DND-41 (cell line): Measurements from ENCODE around the gene PTPN12.

Source experiments
- ATAC-seq: fragments of 200-7000 bp; cut with Tn5 transposase; 3 replicates; pipeline ENCODE4 v1.9.1; 2021; ENCODE audit warnings: low read depth; ENCODE audit not compliant: insufficient read depth
- DNase-seq: peaks from one replicate; pipeline ENCODE4 v3.0.0-alpha.2; 2020
- H2AFZ ChIP-seq: 2 replicates; pipeline ENCODE4 v1.6.0; 2012; ENCODE audit warnings: low read depth, low read length
- H3K27ac ChIP-seq: 2 replicates; pipeline ENCODE4 v1.5.1; 2012; ENCODE audit warnings: low read length, inconsistent platforms
- H3K27me3 ChIP-seq: fragments of 200-600 bp; sonication (generic); 2 replicates; pipeline ENCODE4 v1.6.0; 2012; ENCODE audit warnings: low read length, mild to moderate bottlenecking, inconsistent platforms; ENCODE audit not compliant: insufficient read depth, poor library complexity
- H3K36me3 ChIP-seq: 2 replicates; pipeline ENCODE4 v1.5.1; 2012; ENCODE audit warnings: low read length, inconsistent platforms; ENCODE audit not compliant: insufficient read depth
- H3K4me1 ChIP-seq: 2 replicates; pipeline ENCODE4 v1.5.1; 2012; ENCODE audit warnings: mild to moderate bottlenecking, low read length; ENCODE audit not compliant: insufficient read depth
- H3K4me2 ChIP-seq: 2 replicates; pipeline ENCODE4 v1.6.0; 2012; ENCODE audit warnings: mild to moderate bottlenecking, moderate library complexity, low read length, inconsistent platforms; ENCODE audit not compliant: insufficient read depth
- H3K4me3 ChIP-seq, 2 experiments: fragments of 200-600 bp in 1 of 2; shearing (Covaris generic) in 1 of 2; 2 replicates each; pipeline ENCODE4 v1.5.1; 2012 to 2016; ENCODE audit warnings: inconsistent platforms in 2 of 2, low read length in 2 of 2, mild to moderate bottlenecking in 2 of 2, low read depth in 1 of 2, moderate library complexity in 1 of 2
- H3K79me2 ChIP-seq: 2 replicates; pipeline ENCODE4 v1.6.0; 2012; ENCODE audit warnings: low read length, inconsistent platforms; ENCODE audit not compliant: insufficient read depth
- H3K9ac ChIP-seq: 2 replicates; pipeline ENCODE4 v1.6.0; 2012; ENCODE audit warnings: low read depth, mild to moderate bottlenecking, inconsistent platforms, low read length, moderate library complexity
- H3K9me3 ChIP-seq: 2 replicates; pipeline ENCODE4 v1.5.1; 2012; ENCODE audit warnings: low read length, moderate library complexity, mild to moderate bottlenecking, inconsistent platforms; ENCODE audit not compliant: insufficient read depth, severe bottlenecking
- H4K20me1 ChIP-seq: 2 replicates; pipeline ENCODE4 v1.6.0; 2012; ENCODE audit warnings: low read length; ENCODE audit not compliant: insufficient read depth
- EZH2 ChIP-seq: IDR thresholded peaks from 3 replicates; pipeline ENCODE4 v1.6.1; 2012; ENCODE audit warnings: borderline replicate concordance, low read depth, mild to moderate bottlenecking, moderate library complexity, low read length, inconsistent platforms; ENCODE audit not compliant: severe bottlenecking
- TF ChIP-seq, protein P1 (sequence below): IDR thresholded peaks from 2 replicates; pipeline ENCODE4 v1.5.1; 2012; ENCODE audit warnings: borderline replicate concordance, low read length, moderate library complexity, mild to moderate bottlenecking; ENCODE audit not compliant: poor library complexity, severe bottlenecking; ENCODE audit errors: extremely low read depth

Gene PTPN12

GRCh38 chr7:77662869-77663268 lies 125.8 kb downstream of the PTPN12 start:
- no peaks in the 10 kb centered on the region for H3K4me1 ChIP-seq
- H3K9ac ChIP-seq = no peak overlapping the region
- H3K9me3 ChIP-seq = no peaks in the 10 kb centered on the region
- H3K36me3 ChIP-seq = no peaks in the 10 kb centered on the region
- no peaks in the 10 kb centered on the region for H3K79me2 ChIP-seq
- H3K27ac ChIP-seq = no peak overlapping the region
- H3K4me2 ChIP-seq = no peak overlapping the region
- TF ChIP-seq, protein P1, sequence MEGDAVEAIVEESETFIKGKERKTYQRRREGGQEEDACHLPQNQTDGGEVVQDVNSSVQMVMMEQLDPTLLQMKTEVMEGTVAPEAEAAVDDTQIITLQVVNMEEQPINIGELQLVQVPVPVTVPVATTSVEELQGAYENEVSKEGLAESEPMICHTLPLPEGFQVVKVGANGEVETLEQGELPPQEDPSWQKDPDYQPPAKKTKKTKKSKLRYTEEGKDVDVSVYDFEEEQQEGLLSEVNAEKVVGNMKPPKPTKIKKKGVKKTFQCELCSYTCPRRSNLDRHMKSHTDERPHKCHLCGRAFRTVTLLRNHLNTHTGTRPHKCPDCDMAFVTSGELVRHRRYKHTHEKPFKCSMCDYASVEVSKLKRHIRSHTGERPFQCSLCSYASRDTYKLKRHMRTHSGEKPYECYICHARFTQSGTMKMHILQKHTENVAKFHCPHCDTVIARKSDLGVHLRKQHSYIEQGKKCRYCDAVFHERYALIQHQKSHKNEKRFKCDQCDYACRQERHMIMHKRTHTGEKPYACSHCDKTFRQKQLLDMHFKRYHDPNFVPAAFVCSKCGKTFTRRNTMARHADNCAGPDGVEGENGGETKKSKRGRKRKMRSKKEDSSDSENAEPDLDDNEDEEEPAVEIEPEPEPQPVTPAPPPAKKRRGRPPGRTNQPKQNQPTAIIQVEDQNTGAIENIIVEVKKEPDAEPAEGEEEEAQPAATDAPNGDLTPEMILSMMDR = no peak
- TF ChIP-seq EZH2 = no peak
- H2AFZ ChIP-seq = no peak overlapping the region
- H3K27me3 ChIP-seq = no peaks in the 10 kb centered on the region
- DNase-seq = no peak
- H4K20me1 ChIP-seq = no peaks in the 10 kb centered on the region
- no peak for ATAC-seq
- H3K4me3 ChIP-seq = no peak overlapping the region

DNA sequence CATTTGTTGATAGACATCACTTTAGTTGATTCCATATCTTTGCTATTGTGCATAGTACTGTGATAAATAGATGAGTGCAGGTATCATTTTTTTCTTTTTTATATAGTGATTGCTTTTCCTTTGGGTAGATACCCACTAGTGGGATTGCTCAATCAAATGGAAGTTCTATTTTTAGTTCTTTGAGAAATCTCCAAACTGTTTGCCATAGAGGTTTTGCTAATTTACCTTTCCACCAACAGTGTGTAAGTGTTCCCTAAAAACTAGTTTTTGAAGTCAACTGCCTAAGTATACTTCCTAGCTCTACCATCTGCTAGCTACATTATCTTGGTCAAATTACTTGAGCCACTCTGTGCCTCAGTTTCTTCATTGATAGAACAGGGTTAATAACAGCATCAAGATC lies 127.6 kb downstream of the PTPN12 start:
- H4K20me1 ChIP-seq = no peaks in the 10 kb centered on the region
- no peaks in the 10 kb centered on the region for H3K27me3 ChIP-seq
- no peak for DNase-seq
- H3K27ac ChIP-seq = no peak overlapping the region
- TF ChIP-seq, protein P1 = no peak
- TF ChIP-seq EZH2 = no peak
- no peaks in the 10 kb centered on the region for H3K79me2 ChIP-seq
- H2AFZ ChIP-seq = no peak overlapping the region
- no peak overlapping the region for H3K4me3 ChIP-seq
- H3K4me2 ChIP-seq = no peak overlapping the region
- no peaks in the 10 kb centered on the region for H3K4me1 ChIP-seq
- no peaks in the 10 kb centered on the region for H3K36me3 ChIP-seq
- H3K9me3 ChIP-seq = no peaks in the 10 kb centered on the region
- H3K9ac ChIP-seq = no peak overlapping the region
- ATAC-seq = no peak

DNA sequence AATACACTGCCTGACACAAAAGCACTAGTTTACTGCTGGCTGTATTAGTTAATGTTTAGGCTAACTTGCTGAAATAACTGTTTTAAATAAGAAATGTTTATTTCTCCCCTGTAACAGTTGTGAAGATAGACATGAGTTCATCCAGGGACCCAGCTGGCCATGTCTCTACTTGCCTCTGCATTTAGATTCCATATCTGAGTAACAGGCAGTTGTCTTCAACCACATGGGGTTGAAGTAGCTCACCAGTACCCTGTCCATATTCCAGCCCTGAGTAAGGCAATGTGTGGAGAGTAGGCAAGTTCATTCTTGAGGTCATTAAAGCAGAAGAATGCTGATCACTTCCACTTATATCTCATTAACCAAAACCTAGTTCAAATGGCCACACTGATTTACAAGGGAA lies 128.1 kb downstream of the PTPN12 start:
- TF ChIP-seq, protein P1 = no peak
- no peak for TF ChIP-seq EZH2
- Histone ChIP-seq H4K20me1 (no peaks in the 10 kb centered on the region), H3K9me3 (no peaks in the 10 kb centered on the region), H3K27me3 (no peaks in the 10 kb centered on the region), H3K9ac (no peak overlapping the region), H3K36me3 (no peaks in the 10 kb centered on the region), H3K4me1 (no peaks in the 10 kb centered on the region), H2AFZ (no peak overlapping the region), H3K79me2 (no peaks in the 10 kb centered on the region), H3K27ac (no peak overlapping the region), H3K4me3 (no peak overlapping the region), H3K4me2 (no peak overlapping the region)
- no peak for ATAC-seq
- no peak for DNase-seq
